Measurements from ENCODE around the gene WWOX. TPM values are rescaled to one million over a fixed set of nuclear protein-coding genes. Genes with fewer than 3 reads are reported as not detected.
"Not testable (repeated sequence)": the region's sequence is repeated elsewhere in the genome, so short reads cannot be mapped to it uniquely, and the experiment has no call there.

WWOX gene
- total RNA-seq, 5 donors from 2014 or later (not counting 1 experiment from before 2014, with no cell fraction given), result 21.2 to 26.0 (median 22.6) TPM

- Mint-ChIP-seq H3K36me3 (no peaks in the 10 kb centered on the region), H3K27me3 (no peaks in the 10 kb centered on the region), H3K4me1 (no peaks in the 10 kb centered on the region), H3K27ac (no peak overlapping the region), H3K9me3 (no peaks in the 10 kb centered on the region), H3K4me3 (no peak overlapping the region)
- no CpG with 5 or more reads among the region's 1 CpG for WGBS (ENCODE audit: insufficient coverage)
- Histone ChIP-seq H3K4me1 (ENCODE audit: control insufficient read depth in 1 of 2, extremely low read depth in 1 of 2, insufficient read depth in 2 of 2, low read length in 2 of 2) (no peaks in the 10 kb centered on the region), H3K36me3 (ENCODE audit: control insufficient read depth in 2 of 2, extremely low read depth in 1 of 2, insufficient read depth in 1 of 2, low read length in 1 of 2) (no peaks in the 10 kb centered on the region), H3K4me3 (ENCODE audit: control insufficient read depth in 1 of 2, extremely low read depth in 1 of 2, low read length in 1 of 2) (no peak overlapping the region), H3K27ac (ENCODE audit: low read length) (no peak overlapping the region), H3K9me3 (no peaks in the 10 kb centered on the region), H3K27me3 (replicated peaks in 1 of 2; ENCODE audit: control insufficient read depth in 2 of 2, extremely low read depth in 1 of 2, insufficient read depth in 2 of 2, low read length in 1 of 2) (no peaks in the 10 kb centered on the region)
- no peak for ATAC-seq (replicated peaks in 1 of 4)
- no peak for DNase-seq
- ChIA-PET CTCF (interaction anchor here in 1 of 2 donors (0.6 to 0.7 kb wide), 3 partner anchors 190 to 498 kb away, joined by 3 read pairs; no protein-coding TSS in a partner anchor), POLR2A (no interaction called here)
Observed at GRCh38 chr16:79248351-79248750, 1148.9 kb downstream of the WWOX start.

GRCh38 chr16:79250502-79251098 lies 1151.1 kb downstream of the WWOX start:
- Histone ChIP-seq H3K4me1 (ENCODE audit: control insufficient read depth in 1 of 2, extremely low read depth in 1 of 2, insufficient read depth in 2 of 2, low read length in 2 of 2) (no peaks in the 10 kb centered on the region), H3K27me3 (replicated peaks in 1 of 2; ENCODE audit: control insufficient read depth in 2 of 2, extremely low read depth in 1 of 2, insufficient read depth in 2 of 2, low read length in 1 of 2) (no peaks in the 10 kb centered on the region), H3K27ac (ENCODE audit: low read length) (no peak overlapping the region), H3K4me3 (ENCODE audit: control insufficient read depth in 1 of 2, extremely low read depth in 1 of 2, low read length in 1 of 2) (no peak overlapping the region), H3K36me3 (ENCODE audit: control insufficient read depth in 2 of 2, extremely low read depth in 1 of 2, insufficient read depth in 1 of 2, low read length in 1 of 2) (no peaks in the 10 kb centered on the region), H3K9me3 (no peaks in the 10 kb centered on the region)
- Mint-ChIP-seq H3K4me1 (no peaks in the 10 kb centered on the region), H3K27me3 (no peaks in the 10 kb centered on the region), H3K27ac (no peak overlapping the region), H3K36me3 (no peaks in the 10 kb centered on the region), H3K9me3 (no peaks in the 10 kb centered on the region), H3K4me3 (no peak overlapping the region)
- ChIA-PET POLR2A (no interaction called here), CTCF (no interaction called here)
- ATAC-seq (replicated peaks in 1 of 4) (no peak), DNase-seq (no peak)
- WGBS (ENCODE audit: insufficient coverage), result 94% methylated on average over 3 of the region's 8 CpGs

- H3K4me3 ChIP-seq (ENCODE audit: control insufficient read depth in 1 of 2, extremely low read depth in 1 of 2, low read length in 1 of 2), result no peak overlapping the region
- ATAC-seq (replicated peaks in 1 of 4) (no peak), DNase-seq (no peak)
- Mint-ChIP-seq H3K4me3 (no peak overlapping the region), H3K27ac (no peak overlapping the region), H3K27me3 (peaks cover 0 to 9% of the 10 kb centered on the region in 2 donors), H3K36me3 (no peaks in the 10 kb centered on the region), H3K9me3 (no peaks in the 10 kb centered on the region), H3K4me1 (peaks cover 0 to 4% (median 0%) of the 10 kb centered on the region in 3 donors)
- H3K4me1 ChIP-seq (ENCODE audit: control insufficient read depth in 1 of 2, extremely low read depth in 1 of 2, insufficient read depth in 2 of 2, low read length in 2 of 2), result no peaks in the 10 kb centered on the region
- CTCF ChIA-PET, result no interaction called here
- POLR2A ChIA-PET, result interaction anchor here in 1 of 2 donors (0.6 kb wide), 1 partner anchor 83 kb away, joined by 4 read pairs; no protein-coding TSS in a partner anchor
- no peak overlapping the region for H3K27ac ChIP-seq (ENCODE audit: low read length)
- H3K9me3 ChIP-seq, result no peaks in the 10 kb centered on the region
- H3K36me3 ChIP-seq (ENCODE audit: control insufficient read depth in 2 of 2, extremely low read depth in 1 of 2, insufficient read depth in 1 of 2, low read length in 1 of 2), result no peaks in the 10 kb centered on the region
- WGBS (ENCODE audit: insufficient coverage), result 85% methylated on average over 4 of the region's 9 CpGs
- H3K27me3 ChIP-seq (replicated peaks in 1 of 2; ENCODE audit: control insufficient read depth in 2 of 2, extremely low read depth in 1 of 2, insufficient read depth in 2 of 2, low read length in 1 of 2), result peaks cover 0 to under 1% of the 10 kb centered on the region in 2 experiments
Observed at GRCh38 chr16:79253100-79253631, 1153.7 kb downstream of the WWOX start.

GRCh38 chr16:79257953-79258490 lies 1158.6 kb downstream of the WWOX start:
- H3K4me1 Mint-ChIP-seq, result peaks cover 0 to 7% (median 0%) of the 10 kb centered on the region in 3 donors
- no peak overlapping the region for H3K27ac Mint-ChIP-seq
- H3K4me3 Mint-ChIP-seq, result no peak overlapping the region
- 90% methylated on average over 5 of the region's 10 CpGs for WGBS (ENCODE audit: insufficient coverage)
- Histone ChIP-seq H3K27me3 (replicated peaks in 1 of 2; ENCODE audit: control insufficient read depth in 2 of 2, extremely low read depth in 1 of 2, insufficient read depth in 2 of 2, low read length in 1 of 2) (peaks cover 0 to 6% of the 10 kb centered on the region in 2 experiments), H3K4me3 (ENCODE audit: control insufficient read depth in 1 of 2, extremely low read depth in 1 of 2, low read length in 1 of 2) (no peak overlapping the region), H3K27ac (ENCODE audit: low read length) (no peak overlapping the region), H3K4me1 (ENCODE audit: control insufficient read depth in 1 of 2, extremely low read depth in 1 of 2, insufficient read depth in 2 of 2, low read length in 2 of 2) (peaks cover 0 to 9% of the 10 kb centered on the region in 2 experiments), H3K36me3 (ENCODE audit: control insufficient read depth in 2 of 2, extremely low read depth in 1 of 2, insufficient read depth in 1 of 2, low read length in 1 of 2) (no peaks in the 10 kb centered on the region), H3K9me3 (no peaks in the 10 kb centered on the region)
- H3K36me3 Mint-ChIP-seq, result no peaks in the 10 kb centered on the region
- ATAC-seq (replicated peaks in 1 of 4) (peak in 1 of 4 experiments; percentile 45), DNase-seq (no peak)
- H3K27me3 Mint-ChIP-seq, result peaks cover 0 to 30% of the 10 kb centered on the region in 2 donors
- POLR2A ChIA-PET, result no interaction called here
- no peaks in the 10 kb centered on the region for H3K9me3 Mint-ChIP-seq
- CTCF ChIA-PET, result interaction anchor here in 1 of 2 donors (0.6 kb wide), 2 partner anchors 26 to 1139 kb away, joined by 5 read pairs; no protein-coding TSS in a partner anchor

- H3K27ac ChIP-seq (ENCODE audit: low read length); POLR2A ChIA-PET; H3K4me1 Mint-ChIP-seq; ATAC-seq (replicated peaks in 1 of 4); H3K36me3 ChIP-seq (ENCODE audit: control insufficient read depth in 2 of 2, extremely low read depth in 1 of 2, insufficient read depth in 1 of 2, low read length in 1 of 2); H3K9me3 ChIP-seq; H3K27me3 ChIP-seq (replicated peaks in 1 of 2; ENCODE audit: control insufficient read depth in 2 of 2, extremely low read depth in 1 of 2, insufficient read depth in 2 of 2, low read length in 1 of 2); H3K4me3 ChIP-seq (ENCODE audit: control insufficient read depth in 1 of 2, extremely low read depth in 1 of 2, low read length in 1 of 2); H3K9me3 Mint-ChIP-seq; DNase-seq; H3K36me3 Mint-ChIP-seq; H3K27ac Mint-ChIP-seq; H3K4me3 Mint-ChIP-seq; H3K4me1 ChIP-seq (ENCODE audit: control insufficient read depth in 1 of 2, extremely low read depth in 1 of 2, insufficient read depth in 2 of 2, low read length in 2 of 2): not testable (repeated sequence)
- 100% methylated on average over 1 of the region's 4 CpGs for WGBS (ENCODE audit: insufficient coverage)
- CTCF ChIA-PET, result interaction anchor here in 1 of 2 donors (0.7 kb wide), 1 partner anchor 561 kb away, joined by 3 read pairs; no protein-coding TSS in a partner anchor
- H3K27me3 Mint-ChIP-seq, result peaks cover 0 to 47% of the 10 kb centered on the region in 2 donors
Observed at GRCh38 chr16:79260890-79261289, 1161.4 kb downstream of the WWOX start.

- WGBS (ENCODE audit: insufficient coverage), result 39% methylated on average over 3 of the region's 5 CpGs
- Mint-ChIP-seq H3K36me3 (no peaks in the 10 kb centered on the region), H3K27ac (no peak overlapping the region), H3K27me3 (peaks cover 0 to 51% of the 10 kb centered on the region in 2 donors), H3K4me1 (peaks cover 0 to 10% (median 2%) of the 10 kb centered on the region in 3 donors), H3K4me3 (no peak overlapping the region), H3K9me3 (no peaks in the 10 kb centered on the region)
- H3K27me3 ChIP-seq (replicated peaks in 1 of 2; ENCODE audit: control insufficient read depth in 2 of 2, extremely low read depth in 1 of 2, insufficient read depth in 2 of 2, low read length in 1 of 2), result peaks cover 0 to 6% of the 10 kb centered on the region in 2 experiments
- ATAC-seq (replicated peaks in 1 of 4) (peak in 1 of 4 experiments; percentile 37), DNase-seq (peak in 23 of 35 experiments; percentile 7 to 53 (median 23))
- H3K27ac ChIP-seq (ENCODE audit: low read length), result no peak overlapping the region
- H3K9me3 ChIP-seq, result no peaks in the 10 kb centered on the region
- H3K4me1 ChIP-seq (ENCODE audit: control insufficient read depth in 1 of 2, extremely low read depth in 1 of 2, insufficient read depth in 2 of 2, low read length in 2 of 2), result peaks cover 0 to 9% of the 10 kb centered on the region in 2 experiments
- H3K36me3 ChIP-seq (ENCODE audit: control insufficient read depth in 2 of 2, extremely low read depth in 1 of 2, insufficient read depth in 1 of 2, low read length in 1 of 2), result no peaks in the 10 kb centered on the region
- ChIA-PET CTCF (no interaction called here), POLR2A (no interaction called here)
- no peak overlapping the region for H3K4me3 ChIP-seq (ENCODE audit: control insufficient read depth in 1 of 2, extremely low read depth in 1 of 2, low read length in 1 of 2)
Observed at GRCh38 chr16:79261481-79261940, 1162.1 kb downstream of the WWOX start.
